HEK293 (cell line): Measurements from ENCODE around the gene GCK.

ENCODE experiments used
- CTCF ChIA-PET: fragments of 350-600 bp; formaldehyde crosslinking; extraction: SDS; loops from one replicate; lab custom pipeline; 2021; ENCODE audit warnings: antibody characterized with exemption; lab: Yijun Ruan, JAX
- POLR2A ChIA-PET: fragments of 300-600 bp; formaldehyde crosslinking; extraction: SDS; loops from one replicate; lab custom pipeline; 2020; ENCODE audit warnings: antibody characterized with exemption, inconsistent platforms; lab: Yijun Ruan, JAX
- H3K27ac ChIP-seq: fragments of 200-500 bp; sonication (Bioruptor generic); 2 replicates; pipeline ENCODE4 v1.5.1; 2014; ENCODE audit warnings: low read depth, low read length, control low read depth, inconsistent platforms; ENCODE audit errors: extremely low read depth
- H3K36me3 ChIP-seq, 2 experiments: fragments of 200-500 bp in 1 of 2; sonication (Bioruptor generic) in 1 of 2; 1 replicate in 1 of 2; 2 replicates in 1 of 2; pipeline ENCODE4 v1.5.1; 2014 to 2017; ENCODE audit warnings: inconsistent platforms in 2 of 2, low read length in 2 of 2; ENCODE audit not compliant: control insufficient read depth in 2 of 2, insufficient read depth in 1 of 2
- H3K4me1 ChIP-seq: fragments of 200-500 bp; sonication (Bioruptor generic); 2 replicates; pipeline ENCODE4 v1.5.1; 2014; ENCODE audit warnings: mild to moderate bottlenecking, low read length, inconsistent platforms; ENCODE audit not compliant: control insufficient read depth, insufficient read depth
- H3K4me3 ChIP-seq: 2 replicates; pipeline ENCODE4 v1.5.1; 2011; ENCODE audit warnings: low read depth, mild to moderate bottlenecking, control low read depth, low read length, moderate library complexity
- H3K9me3 ChIP-seq: fragments of 200-500 bp; sonication (Bioruptor generic); 2 replicates; pipeline ENCODE4 v1.5.1; 2014; ENCODE audit warnings: low read depth, low read length, inconsistent platforms; ENCODE audit not compliant: control insufficient read depth, insufficient read depth
- EGR2 ChIP-seq: fragments of 450-650 bp; formaldehyde crosslinking; IDR thresholded peaks from 2 replicates; pipeline ENCODE4 v1.5.1; 2016; ENCODE audit warnings: low read depth, missing biosample characterization, missing genetic modification characterization
- GLIS1 ChIP-seq: fragments of 450-650 bp; formaldehyde crosslinking; IDR thresholded peaks from 2 replicates; pipeline ENCODE4 v1.5.1; 2016; ENCODE audit warnings: missing biosample characterization, missing genetic modification characterization
- HOXA7 ChIP-seq: sonication (generic); formaldehyde crosslinking; IDR thresholded peaks from 2 replicates; pipeline ENCODE4 v1.8.1; 2022; ENCODE audit warnings: missing genetic modification reagents, borderline replicate concordance
- HOXD13 ChIP-seq: sonication (generic); formaldehyde crosslinking; IDR thresholded peaks from 2 replicates; pipeline ENCODE4 v1.8.0; 2022; ENCODE audit warnings: missing genetic modification reagents, borderline replicate concordance
- OSR2 ChIP-seq: fragments of 450-650 bp; formaldehyde crosslinking; IDR thresholded peaks from 2 replicates; pipeline ENCODE4 v1.5.1; 2016; ENCODE audit warnings: missing biosample characterization, missing genetic modification characterization
- REPIN1 ChIP-seq: fragments of 450-650 bp; formaldehyde crosslinking; IDR thresholded peaks from 2 replicates; pipeline ENCODE4 v1.5.1; 2017; ENCODE audit warnings: missing biosample characterization, missing genetic modification characterization, low read depth
- ZBTB8A ChIP-seq: fragments of 450-650 bp; formaldehyde crosslinking; IDR thresholded peaks from 2 replicates; pipeline ENCODE4 v1.5.1; 2016; ENCODE audit warnings: missing biosample characterization, missing genetic modification characterization
- ZFHX2 ChIP-seq: fragments of 450-650 bp; formaldehyde crosslinking; conservative IDR thresholded peaks from 2 replicates; pipeline ENCODE4 v1.5.1; 2016; ENCODE audit warnings: missing biosample characterization, missing genetic modification characterization
- ZIC2 ChIP-seq: fragments of 450-650 bp; formaldehyde crosslinking; IDR thresholded peaks from 2 replicates; pipeline ENCODE4 v1.5.1; 2016; ENCODE audit warnings: missing biosample characterization, missing genetic modification characterization
- ZNF175 ChIP-seq: fragments of 450-650 bp; formaldehyde crosslinking; IDR thresholded peaks from 2 replicates; pipeline ENCODE4 v1.5.1; 2016; ENCODE audit warnings: missing biosample characterization, missing genetic modification characterization
- ZNF274 ChIP-seq, 2 experiments: fragments of 200-500 bp in 1 of 2; fragments of 450-650 bp in 1 of 2; sonication (Bioruptor generic) in 1 of 2; formaldehyde crosslinking in 1 of 2; IDR thresholded peaks; 2 replicates each; pipeline versions ENCODE4 v1.5.1 to v1.6.1; 2014 to 2016; ENCODE audit warnings: borderline replicate concordance in 1 of 2, inconsistent platforms in 1 of 2, low read length in 1 of 2, missing biosample characterization in 1 of 2, missing genetic modification characterization in 1 of 2
- ZNF521 ChIP-seq: fragments of 450-650 bp; formaldehyde crosslinking; IDR thresholded peaks from 2 replicates; pipeline ENCODE4 v1.5.1; 2017; ENCODE audit warnings: missing biosample characterization, mild to moderate bottlenecking, missing genetic modification characterization
- ZNF623 ChIP-seq: fragments of 450-650 bp; formaldehyde crosslinking; IDR thresholded peaks from 2 replicates; pipeline ENCODE4 v1.5.1; 2016; ENCODE audit warnings: missing biosample characterization, missing genetic modification characterization
- ZNF747 ChIP-seq: fragments of 450-650 bp; formaldehyde crosslinking; IDR thresholded peaks from 2 replicates; pipeline ENCODE4 v1.5.1; 2016; ENCODE audit warnings: missing biosample characterization, missing genetic modification characterization
- TF ChIP-seq, protein P1 (sequence below): fragments of 450-650 bp; formaldehyde crosslinking; IDR thresholded peaks from 2 replicates; pipeline ENCODE4 v1.5.1; 2016; ENCODE audit warnings: missing biosample characterization, missing genetic modification characterization
- TF ChIP-seq, protein P2 (sequence below): fragments of 450-650 bp; formaldehyde crosslinking; IDR thresholded peaks from 2 replicates; pipeline ENCODE4 v1.5.1; 2016; ENCODE audit warnings: missing biosample characterization, missing genetic modification characterization
- TF ChIP-seq, protein P3 (sequence below): fragments of 450-650 bp; formaldehyde crosslinking; IDR thresholded peaks from 2 replicates; pipeline ENCODE4 v1.5.1; 2016; ENCODE audit warnings: missing biosample characterization, missing genetic modification characterization
- TF ChIP-seq, protein P4 (sequence below): fragments of 450-650 bp; formaldehyde crosslinking; IDR thresholded peaks from 2 replicates; pipeline ENCODE4 v1.5.1; 2016; ENCODE audit warnings: missing biosample characterization, missing genetic modification characterization

GCK gene

DNA sequence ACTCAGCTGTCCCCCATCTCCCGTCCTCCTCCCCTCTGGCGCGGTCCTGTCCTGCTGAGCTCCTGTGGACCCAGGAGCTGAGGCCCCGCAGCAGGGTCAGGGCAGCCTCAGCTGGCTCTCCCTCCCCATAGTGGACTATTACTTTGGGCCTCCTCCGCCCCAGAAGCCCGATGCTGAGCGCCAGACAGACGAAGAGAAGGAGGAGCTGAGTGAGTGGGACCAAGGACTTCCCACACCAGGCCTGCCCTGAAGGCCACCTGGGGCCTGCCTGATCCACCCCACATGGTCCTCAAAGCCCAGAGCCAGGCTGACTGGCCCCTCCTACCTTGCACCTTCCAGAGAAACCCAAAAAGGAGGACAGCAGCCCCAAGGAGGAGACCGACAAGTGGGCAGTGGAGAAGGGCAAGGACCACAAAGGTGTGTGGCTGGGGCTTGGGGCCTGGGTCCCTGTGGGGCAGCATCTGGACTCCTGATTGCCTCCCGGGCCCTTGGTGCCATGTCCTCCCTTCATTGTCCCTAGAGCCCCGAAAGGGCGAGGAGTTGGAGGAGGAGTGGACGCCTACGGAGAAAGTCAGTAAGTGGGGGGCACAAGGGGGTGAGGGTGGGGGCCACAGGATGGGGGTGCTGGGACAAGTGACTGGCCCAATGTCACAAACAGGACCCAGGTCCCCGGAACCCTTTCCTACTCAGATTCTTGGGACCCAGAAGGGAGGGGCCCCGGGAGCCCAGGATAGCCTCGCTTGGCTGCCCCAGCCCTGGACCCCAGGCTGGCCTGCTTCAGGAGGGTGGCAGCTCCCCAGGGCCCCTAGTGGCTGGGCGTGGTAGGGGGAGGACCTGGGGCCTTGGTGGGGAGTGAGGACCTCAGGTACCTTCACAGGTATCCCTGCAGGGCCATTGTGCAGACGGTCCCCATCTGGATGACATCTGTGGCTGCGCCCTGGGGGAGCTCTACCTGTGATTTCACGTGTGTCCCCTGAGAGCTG is 80.2 kb downstream of the GCK start:
- no peak overlapping the region for H3K4me3 ChIP-seq
- POLR2A ChIA-PET, result no interaction called here
- TF ChIP-seq, protein P1, sequence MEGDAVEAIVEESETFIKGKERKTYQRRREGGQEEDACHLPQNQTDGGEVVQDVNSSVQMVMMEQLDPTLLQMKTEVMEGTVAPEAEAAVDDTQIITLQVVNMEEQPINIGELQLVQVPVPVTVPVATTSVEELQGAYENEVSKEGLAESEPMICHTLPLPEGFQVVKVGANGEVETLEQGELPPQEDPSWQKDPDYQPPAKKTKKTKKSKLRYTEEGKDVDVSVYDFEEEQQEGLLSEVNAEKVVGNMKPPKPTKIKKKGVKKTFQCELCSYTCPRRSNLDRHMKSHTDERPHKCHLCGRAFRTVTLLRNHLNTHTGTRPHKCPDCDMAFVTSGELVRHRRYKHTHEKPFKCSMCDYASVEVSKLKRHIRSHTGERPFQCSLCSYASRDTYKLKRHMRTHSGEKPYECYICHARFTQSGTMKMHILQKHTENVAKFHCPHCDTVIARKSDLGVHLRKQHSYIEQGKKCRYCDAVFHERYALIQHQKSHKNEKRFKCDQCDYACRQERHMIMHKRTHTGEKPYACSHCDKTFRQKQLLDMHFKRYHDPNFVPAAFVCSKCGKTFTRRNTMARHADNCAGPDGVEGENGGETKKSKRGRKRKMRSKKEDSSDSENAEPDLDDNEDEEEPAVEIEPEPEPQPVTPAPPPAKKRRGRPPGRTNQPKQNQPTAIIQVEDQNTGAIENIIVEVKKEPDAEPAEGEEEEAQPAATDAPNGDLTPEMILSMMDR (tag by site-specific recombination), result 0 out of 2 replicates have a peak, but pooled peaks have one; percentile 11
- TF ChIP-seq ZBTB8A (tag by site-specific recombination) (no peak), OSR2 (tag by site-specific recombination) (no peak), EGR2 (tag by site-specific recombination) (no peak)
- no peaks in the 10 kb centered on the region for H3K4me1 ChIP-seq
- CTCF ChIA-PET, result interaction anchor here (1.1 to 1.8 kb wide), 2 partner anchors 10 to 89 kb away, joined by 6 read pairs; no protein-coding TSS in a partner anchor
- peaks cover 0 to under 1% of the 10 kb centered on the region in 2 experiments; a peak in 1 of 3 replicates for H3K36me3 ChIP-seq
- H3K9me3 ChIP-seq, result no peaks in the 10 kb centered on the region
- no peak overlapping the region for H3K27ac ChIP-seq

DNA sequence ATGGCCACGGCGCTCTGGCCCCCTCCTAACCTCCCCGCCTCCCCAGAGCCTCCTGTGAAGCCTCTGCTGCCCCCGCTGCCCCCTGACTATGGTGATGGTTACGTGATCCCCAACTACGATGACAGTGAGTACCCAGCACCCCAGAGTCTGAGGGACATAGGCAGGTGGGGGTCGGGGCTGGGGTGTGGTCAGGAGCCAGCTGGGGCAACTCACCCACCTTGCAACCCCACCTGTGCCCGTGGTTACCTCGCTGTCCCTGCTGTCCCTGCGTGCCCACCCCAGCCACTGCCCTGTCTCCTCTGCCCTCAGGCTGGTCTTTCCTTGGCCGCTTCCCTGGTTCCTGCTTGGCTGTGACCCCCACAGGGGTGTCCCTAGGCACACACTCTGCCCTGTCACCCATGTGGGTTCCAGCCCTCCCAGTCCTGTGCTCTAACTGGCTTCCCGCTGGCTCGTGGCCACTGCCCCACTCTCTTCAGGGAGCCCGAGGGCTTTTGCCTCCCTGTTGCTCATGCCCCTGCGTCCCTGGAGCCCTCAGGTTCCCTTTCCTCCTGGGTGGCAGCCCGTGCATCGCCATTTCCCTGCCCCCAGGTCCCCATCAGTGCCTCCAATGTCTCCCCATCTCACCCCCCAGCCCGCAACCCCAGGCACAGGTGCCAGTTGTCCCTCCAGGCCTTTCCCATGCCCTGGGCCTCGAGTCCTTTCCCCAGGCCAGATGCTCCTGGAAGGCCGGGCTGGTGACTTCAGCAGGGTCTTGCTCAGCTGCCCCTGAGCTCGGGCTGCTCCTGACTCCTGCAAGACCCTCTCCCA is 81.1 kb downstream of the GCK start:
- CTCF ChIA-PET, result interaction anchor here (1.8 kb wide), 1 partner anchor 90 kb away, joined by 6 read pairs; no protein-coding TSS in a partner anchor
- Histone ChIP-seq H3K27ac (no peak overlapping the region), H3K36me3 (no peaks in the 10 kb centered on the region), H3K4me3 (no peak overlapping the region), H3K9me3 (no peaks in the 10 kb centered on the region), H3K4me1 (no peaks in the 10 kb centered on the region)
- no peak for TF ChIP-seq EGR2 (tag by site-specific recombination)
- no peak for TF ChIP-seq ZNF175 (tag by site-specific recombination)
- no peak for TF ChIP-seq ZNF521 (tag by site-specific recombination)
- peak; percentile 44 for TF ChIP-seq ZIC2
- TF ChIP-seq, protein P2, sequence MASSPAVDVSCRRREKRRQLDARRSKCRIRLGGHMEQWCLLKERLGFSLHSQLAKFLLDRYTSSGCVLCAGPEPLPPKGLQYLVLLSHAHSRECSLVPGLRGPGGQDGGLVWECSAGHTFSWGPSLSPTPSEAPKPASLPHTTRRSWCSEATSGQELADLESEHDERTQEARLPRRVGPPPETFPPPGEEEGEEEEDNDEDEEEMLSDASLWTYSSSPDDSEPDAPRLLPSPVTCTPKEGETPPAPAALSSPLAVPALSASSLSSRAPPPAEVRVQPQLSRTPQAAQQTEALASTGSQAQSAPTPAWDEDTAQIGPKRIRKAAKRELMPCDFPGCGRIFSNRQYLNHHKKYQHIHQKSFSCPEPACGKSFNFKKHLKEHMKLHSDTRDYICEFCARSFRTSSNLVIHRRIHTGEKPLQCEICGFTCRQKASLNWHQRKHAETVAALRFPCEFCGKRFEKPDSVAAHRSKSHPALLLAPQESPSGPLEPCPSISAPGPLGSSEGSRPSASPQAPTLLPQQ (tag by site-specific recombination), result no peak
- no peak for TF ChIP-seq HOXD13
- TF ChIP-seq, protein P3, sequence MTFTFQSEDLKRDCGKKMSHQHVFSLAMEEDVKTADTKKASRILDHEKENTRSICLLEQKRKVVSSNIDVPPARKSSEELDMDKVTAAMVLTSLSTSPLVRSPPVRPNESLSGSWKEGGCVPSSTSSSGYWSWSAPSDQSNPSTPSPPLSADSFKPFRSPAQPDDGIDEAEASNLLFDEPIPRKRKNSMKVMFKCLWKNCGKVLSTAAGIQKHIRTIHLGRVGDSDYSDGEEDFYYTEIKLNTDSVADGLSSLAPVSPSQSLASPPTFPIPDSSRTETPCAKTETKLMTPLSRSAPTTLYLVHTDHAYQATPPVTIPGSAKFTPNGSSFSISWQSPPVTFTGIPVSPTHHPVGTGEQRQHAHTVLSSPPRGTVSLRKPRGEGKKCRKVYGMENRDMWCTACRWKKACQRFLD (tag by site-specific recombination), result no peak
- POLR2A ChIA-PET, result no interaction called here

DNA sequence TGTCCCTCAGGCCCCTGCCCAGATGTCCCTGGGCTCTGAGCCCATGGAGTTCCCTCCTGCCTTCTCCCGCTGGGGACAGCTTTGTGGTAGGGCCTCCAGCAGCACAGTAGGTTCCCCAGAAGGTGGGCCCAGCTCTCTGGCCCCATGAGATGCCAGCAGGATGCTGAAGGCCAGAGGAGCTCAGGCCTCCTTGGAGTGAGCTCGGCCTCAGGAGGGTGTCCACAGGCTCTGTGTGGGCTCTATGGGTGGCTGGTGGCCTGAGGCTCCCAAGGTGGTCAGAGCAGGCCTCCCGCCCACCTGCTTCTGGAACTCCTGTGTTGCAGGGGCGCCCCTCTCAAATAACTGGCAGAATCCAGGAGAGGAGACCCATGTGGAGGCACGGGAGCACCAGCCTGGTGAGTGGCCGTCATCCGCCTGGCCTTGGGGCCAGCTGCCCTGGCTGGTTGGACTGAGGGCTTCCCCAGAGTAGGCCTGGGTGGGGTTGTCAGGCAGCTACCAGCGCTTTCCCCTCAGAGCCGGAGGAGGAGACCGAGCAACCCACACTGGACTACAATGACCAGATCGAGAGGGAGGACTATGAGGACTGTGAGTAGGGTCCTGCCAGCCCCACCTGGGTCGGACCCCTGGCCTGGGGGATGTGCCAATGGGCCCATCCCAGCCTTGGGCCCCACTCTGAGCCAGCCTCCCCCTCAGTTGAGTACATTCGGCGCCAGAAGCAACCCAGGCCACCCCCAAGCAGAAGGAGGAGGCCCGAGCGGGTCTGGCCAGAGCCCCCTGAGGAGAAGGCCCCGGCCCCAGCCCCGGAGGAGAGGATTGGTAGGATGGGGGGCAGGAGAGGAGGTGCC is 81.9 kb downstream of the GCK start:
- Histone ChIP-seq H3K4me1 (no peaks in the 10 kb centered on the region), H3K9me3 (no peaks in the 10 kb centered on the region), H3K4me3 (no peak overlapping the region), H3K36me3 (no peaks in the 10 kb centered on the region), H3K27ac (no peak overlapping the region)
- ChIA-PET POLR2A (no interaction called here), CTCF (no interaction called here)
- TF ChIP-seq REPIN1 (tag by site-specific recombination), result no peak
- no peak for TF ChIP-seq ZFHX2 (tag by site-specific recombination)
- TF ChIP-seq GLIS1 (tag by site-specific recombination), result peak; percentile 68
- TF ChIP-seq HOXA7 (CRISPR knock-in tag), result no peak
- TF ChIP-seq, protein P4, sequence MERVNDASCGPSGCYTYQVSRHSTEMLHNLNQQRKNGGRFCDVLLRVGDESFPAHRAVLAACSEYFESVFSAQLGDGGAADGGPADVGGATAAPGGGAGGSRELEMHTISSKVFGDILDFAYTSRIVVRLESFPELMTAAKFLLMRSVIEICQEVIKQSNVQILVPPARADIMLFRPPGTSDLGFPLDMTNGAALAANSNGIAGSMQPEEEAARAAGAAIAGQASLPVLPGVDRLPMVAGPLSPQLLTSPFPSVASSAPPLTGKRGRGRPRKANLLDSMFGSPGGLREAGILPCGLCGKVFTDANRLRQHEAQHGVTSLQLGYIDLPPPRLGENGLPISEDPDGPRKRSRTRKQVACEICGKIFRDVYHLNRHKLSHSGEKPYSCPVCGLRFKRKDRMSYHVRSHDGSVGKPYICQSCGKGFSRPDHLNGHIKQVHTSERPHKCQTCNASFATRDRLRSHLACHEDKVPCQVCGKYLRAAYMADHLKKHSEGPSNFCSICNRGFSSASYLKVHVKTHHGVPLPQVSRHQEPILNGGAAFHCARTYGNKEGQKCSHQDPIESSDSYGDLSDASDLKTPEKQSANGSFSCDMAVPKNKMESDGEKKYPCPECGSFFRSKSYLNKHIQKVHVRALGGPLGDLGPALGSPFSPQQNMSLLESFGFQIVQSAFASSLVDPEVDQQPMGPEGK (tag by site-specific recombination), result no peak
- TF ChIP-seq ZNF747, result no peak
- peak; percentile 92 for TF ChIP-seq ZIC2
- TF ChIP-seq ZNF274 (IDR thresholded peaks at IDR 0.05; ENCODE audit: low read length), result no peak
- no peak for TF ChIP-seq ZNF274 (tag by site-specific recombination; IDR thresholded peaks at IDR 0.05; ENCODE audit: borderline replicate concordance)
- TF ChIP-seq ZNF623, result no peak
